Measurements from ENCODE around the gene SLC4A5.

Gene SLC4A5

GRCh38 chr2:74347303-74347702 is 4.1 kb upstream of the SLC4A5 start:
- TF ChIP-seq TEAD4 (IDR thresholded peaks at IDR 0.05) (no peak), ZBTB7A (IDR thresholded peaks at IDR 0.05; ENCODE audit: low read depth) (no peak), CREB1 (IDR thresholded peaks at IDR 0.05; ENCODE audit: low read depth) (no peak), EP300 (IDR thresholded peaks at IDR 0.05; ENCODE audit: borderline replicate concordance) (no peak), FOXM1 (IDR thresholded peaks at IDR 0.05; ENCODE audit: borderline replicate concordance, low read depth) (no peak), REST (IDR thresholded peaks at IDR 0.05; ENCODE audit: low read depth) (no peak), YY1 (IDR thresholded peaks at IDR 0.05; ENCODE audit: low read depth) (no peak), TAF1 (IDR thresholded peaks at IDR 0.05; ENCODE audit: low read depth) (no peak), EGR1 (IDR thresholded peaks at IDR 0.05) (no peak), CEBPB (IDR thresholded peaks at IDR 0.05) (no peak), RAD21 (IDR thresholded peaks at IDR 0.05; ENCODE audit: low read depth) (no peak), MAX (IDR thresholded peaks at IDR 0.05) (no peak), NFIC (IDR thresholded peaks at IDR 0.05) (no peak), TCF12 (IDR thresholded peaks at IDR 0.05; ENCODE audit: low read depth) (no peak), USF1 (IDR thresholded peaks at IDR 0.05) (no peak)

- no peak for TF ChIP-seq MAX (IDR thresholded peaks at IDR 0.05)
- TF ChIP-seq YY1 (IDR thresholded peaks at IDR 0.05; ENCODE audit: low read depth), result no peak
- TF ChIP-seq REST (IDR thresholded peaks at IDR 0.05; ENCODE audit: low read depth), result no peak
- no peak for TF ChIP-seq RAD21 (IDR thresholded peaks at IDR 0.05; ENCODE audit: low read depth)
- no peak for TF ChIP-seq TAF1 (IDR thresholded peaks at IDR 0.05; ENCODE audit: low read depth)
- no peak for TF ChIP-seq FOXM1 (IDR thresholded peaks at IDR 0.05; ENCODE audit: borderline replicate concordance, low read depth)
- no peak for TF ChIP-seq NFIC (IDR thresholded peaks at IDR 0.05)
- no peak for TF ChIP-seq CREB1 (IDR thresholded peaks at IDR 0.05; ENCODE audit: low read depth)
- TF ChIP-seq ZBTB7A (IDR thresholded peaks at IDR 0.05; ENCODE audit: low read depth), result no peak
- no peak for TF ChIP-seq USF1 (IDR thresholded peaks at IDR 0.05)
Measured at GRCh38 chr2:74345272-74345943, 2.2 kb upstream of the SLC4A5 start.

- TF ChIP-seq TCF12 (IDR thresholded peaks at IDR 0.05; ENCODE audit: low read depth) (no peak), TAF1 (IDR thresholded peaks at IDR 0.05; ENCODE audit: low read depth) (no peak), REST (IDR thresholded peaks at IDR 0.05; ENCODE audit: low read depth) (no peak), CREB1 (IDR thresholded peaks at IDR 0.05; ENCODE audit: low read depth) (no peak), USF1 (IDR thresholded peaks at IDR 0.05) (no peak), EGR1 (IDR thresholded peaks at IDR 0.05) (no peak), RAD21 (IDR thresholded peaks at IDR 0.05; ENCODE audit: low read depth) (peak; percentile 84)
Measured at GRCh38 chr2:74334931-74335333, 8.3 kb downstream of the SLC4A5 start.

- no peak for TF ChIP-seq NFIC (IDR thresholded peaks at IDR 0.05)
- no peak for TF ChIP-seq CREB1 (IDR thresholded peaks at IDR 0.05; ENCODE audit: low read depth)
- no peak for TF ChIP-seq REST (IDR thresholded peaks at IDR 0.05; ENCODE audit: low read depth)
- TF ChIP-seq USF1 (IDR thresholded peaks at IDR 0.05), result no peak
- TF ChIP-seq TEAD4 (IDR thresholded peaks at IDR 0.05), result no peak
- no peak for TF ChIP-seq FOXM1 (IDR thresholded peaks at IDR 0.05; ENCODE audit: borderline replicate concordance, low read depth)
- no peak for TF ChIP-seq EGR1 (IDR thresholded peaks at IDR 0.05)
- TF ChIP-seq ZBTB7A (IDR thresholded peaks at IDR 0.05; ENCODE audit: low read depth), result no peak
- no peak for TF ChIP-seq MAX (IDR thresholded peaks at IDR 0.05)
- TF ChIP-seq YY1 (IDR thresholded peaks at IDR 0.05; ENCODE audit: low read depth), result no peak
Measured at GRCh38 chr2:74333896-74334586, 9.2 kb downstream of the SLC4A5 start.
